NCI-H446 treated with DMSO at 0.1 percent for 48 hours (cell line): ENCODE measurements around the gene MAD2L1BP.
A peak's percentile ranks its signal among the peaks of the same experiment; 100 is the strongest.
"Not testable (repeated sequence)": the region's sequence is repeated elsewhere in the genome, so short reads cannot be mapped to it uniquely, and the experiment has no call there.

ENCODE experiments used
- DNase-seq: peaks from one replicate; lab custom pipeline; 2025; lab: John Stamatoyannopoulos, UW

MAD2L1BP gene

DNA sequence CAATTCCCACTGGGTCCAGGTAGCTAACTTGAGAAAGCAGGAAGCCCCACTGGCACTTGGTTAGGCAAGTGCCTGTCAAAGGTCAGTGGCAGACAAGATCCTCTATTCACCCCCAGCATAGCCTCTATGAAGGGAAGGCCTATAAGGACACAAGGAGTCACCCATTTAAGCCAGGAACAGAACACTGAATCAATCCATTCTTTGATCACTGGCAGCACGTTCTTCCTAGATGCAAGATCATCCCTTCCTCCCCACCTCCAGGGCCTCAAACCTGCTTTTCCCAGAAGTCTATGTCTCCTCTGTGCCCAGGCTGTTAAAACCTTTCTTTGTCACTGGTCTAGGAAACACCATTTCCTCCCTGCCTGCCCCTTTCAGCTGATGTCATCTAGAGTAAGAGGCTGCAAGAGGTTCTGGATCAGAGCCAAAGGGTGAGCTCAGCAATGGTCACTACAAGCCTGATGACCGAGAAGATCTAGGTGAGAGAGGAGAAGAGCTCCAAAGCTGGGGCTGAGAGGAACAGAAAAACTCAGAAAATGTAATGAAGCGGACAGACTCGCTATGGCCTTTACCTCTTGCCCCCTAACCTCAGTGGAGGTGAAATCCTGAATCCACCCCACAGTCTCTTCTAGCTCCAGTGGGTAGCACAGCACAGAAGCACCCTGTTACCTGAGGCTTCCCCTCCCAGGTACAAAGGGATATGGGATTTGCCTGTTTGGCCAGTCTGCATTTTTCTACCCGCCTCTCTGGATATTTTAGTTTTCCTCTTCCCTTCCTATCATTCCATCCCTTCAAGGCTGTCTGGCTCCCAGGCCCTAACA is 8.4 kb upstream of the MAD2L1BP start:
- peak; percentile 22 for DNase-seq

GRCh38 chr6:43628393-43629103 is 7.1 kb upstream of the MAD2L1BP start:
- DNase-seq, result no peak

DNA sequence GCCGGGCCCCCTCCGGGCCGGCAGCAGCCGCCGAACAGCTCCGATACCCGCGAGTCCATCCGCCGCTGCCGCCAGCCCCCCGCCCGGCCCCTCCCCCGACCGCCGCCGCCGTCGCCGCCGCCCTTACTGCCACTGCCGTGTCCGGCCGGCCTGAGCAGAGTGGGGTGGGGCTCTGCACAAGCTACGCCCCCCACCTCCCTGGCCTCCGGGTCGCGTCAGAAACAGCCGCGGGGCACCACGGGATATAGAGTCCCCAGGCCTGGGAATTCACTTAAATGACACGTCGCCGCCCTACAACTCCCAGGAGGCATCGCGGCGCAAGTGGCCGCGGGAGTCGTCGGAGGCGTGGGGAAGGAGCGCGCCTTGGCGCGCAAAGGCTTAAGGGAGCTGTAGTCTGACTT is 6.5 kb upstream of the MAD2L1BP start, which contains the start of gene GTPBP2:
Gene GTPBP2 (minus strand): TSS at position 161 of the 401 bp plus-strand sequence. CDS start 102 bp downstream, at position 59.
- DNase-seq, result peak; percentile 99

GRCh38 chr6:43629505-43630300 is 5.9 kb upstream of the MAD2L1BP start:
- peak; percentile 95 for DNase-seq

DNA sequence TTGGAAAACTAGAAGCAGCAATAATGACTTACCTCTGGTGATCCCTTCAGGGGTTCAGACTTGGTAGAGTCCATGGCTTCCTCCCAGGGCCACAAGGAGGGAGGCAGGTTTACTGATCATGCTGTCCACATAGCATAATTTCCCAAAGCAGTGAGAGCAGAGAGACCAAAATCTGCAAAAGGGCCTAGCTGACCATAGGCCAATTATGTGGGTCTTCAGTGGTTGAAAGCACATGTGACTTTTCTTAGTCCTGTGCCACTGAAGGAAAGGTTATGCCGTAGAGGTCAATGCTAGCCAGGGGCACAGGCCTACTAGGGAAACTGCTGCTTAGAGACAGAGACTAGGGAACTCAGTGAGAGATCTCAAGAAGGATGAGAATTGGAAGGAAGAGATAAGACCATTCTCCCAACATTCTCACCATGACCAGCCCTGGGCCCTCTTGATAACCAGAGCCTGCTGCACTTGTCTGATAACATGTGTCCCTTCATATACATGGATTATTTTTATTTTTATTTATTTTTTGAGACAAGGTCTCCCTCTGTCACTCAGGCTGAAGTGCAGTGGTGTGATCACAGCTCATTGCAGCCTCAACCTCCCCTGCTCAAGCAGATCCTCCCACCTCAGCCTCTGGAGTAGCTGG is 4.5 kb upstream of the MAD2L1BP start:
- DNase-seq, result no peak

DNA sequence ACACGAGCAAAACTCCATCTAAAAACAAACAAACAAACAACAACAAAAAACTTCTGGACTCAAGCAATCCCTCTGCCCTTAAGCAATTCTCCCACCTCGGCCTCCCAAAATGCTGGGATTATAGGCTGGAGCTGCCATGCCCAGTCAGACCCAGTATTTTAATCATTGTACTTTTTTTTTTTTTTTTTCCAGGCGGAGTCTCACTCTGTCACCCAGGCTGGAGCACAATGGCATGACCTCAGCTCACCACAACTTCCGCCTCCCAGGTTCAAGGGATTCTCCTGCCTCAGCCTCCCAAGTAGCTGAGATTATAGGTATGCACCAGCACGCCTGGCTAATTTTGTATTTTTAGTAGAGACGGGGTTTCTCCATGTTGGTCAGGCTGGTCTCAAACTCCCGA is 2.6 kb upstream of the MAD2L1BP start:
- DNase-seq, result not testable (repeated sequence)

DNA sequence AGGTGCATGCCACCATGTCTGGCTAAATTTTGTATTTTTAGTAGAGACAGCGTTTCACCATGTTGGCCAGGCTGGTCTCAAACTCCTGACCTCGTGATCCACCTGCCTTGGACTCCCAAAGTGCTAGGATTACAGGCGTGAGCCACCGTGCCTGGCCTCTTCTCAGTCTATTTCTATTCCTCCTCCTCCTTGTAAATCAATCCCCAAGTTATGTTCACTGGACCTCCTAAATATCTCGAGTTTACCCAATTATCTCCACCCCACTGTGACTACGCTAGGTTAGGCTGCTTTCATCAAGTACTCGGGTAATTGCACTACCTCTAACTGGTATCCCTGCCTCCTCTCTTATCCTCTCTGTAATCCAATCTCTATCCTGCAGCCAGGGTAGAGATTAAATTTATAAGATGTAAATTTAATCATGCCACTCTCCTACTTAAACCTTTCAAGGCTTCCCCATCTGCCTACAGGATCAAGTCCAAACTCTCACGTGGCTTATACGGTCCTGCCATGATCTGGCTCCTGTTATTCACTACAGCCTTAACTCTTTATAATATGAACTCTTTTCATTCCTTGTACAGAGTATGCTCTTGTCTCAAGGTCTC is 837 bp upstream of the MAD2L1BP start:
- DNase-seq, result no peak

DNA sequence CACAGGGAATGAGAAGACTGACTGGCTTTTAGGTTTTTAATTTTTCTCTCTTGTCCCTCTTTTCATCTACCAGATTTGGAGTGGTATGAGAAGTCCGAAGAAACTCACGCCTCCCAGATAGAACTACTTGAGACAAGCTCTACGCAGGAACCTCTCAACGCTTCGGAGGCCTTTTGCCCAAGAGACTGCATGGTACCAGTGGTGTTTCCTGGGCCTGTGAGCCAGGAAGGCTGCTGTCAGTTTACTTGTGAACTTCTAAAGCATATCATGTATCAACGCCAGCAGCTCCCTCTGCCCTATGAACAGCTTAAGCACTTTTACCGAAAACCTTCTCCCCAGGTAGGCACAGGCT is 644 bp downstream of the MAD2L1BP start:
- DNase-seq, result no peak

GRCh38 chr6:43639984-43640800 is 4.6 kb downstream of the MAD2L1BP start:
- no peak for DNase-seq

GRCh38 chr6:43644940-43645612 is 9.4 kb downstream of the MAD2L1BP start, which contains the start of gene RSPH9:
Gene RSPH9 (plus strand): TSS chr6:43645036. CDS start chr6:43645099, 63 bp downstream.
- DNase-seq, result no peak

DNA sequence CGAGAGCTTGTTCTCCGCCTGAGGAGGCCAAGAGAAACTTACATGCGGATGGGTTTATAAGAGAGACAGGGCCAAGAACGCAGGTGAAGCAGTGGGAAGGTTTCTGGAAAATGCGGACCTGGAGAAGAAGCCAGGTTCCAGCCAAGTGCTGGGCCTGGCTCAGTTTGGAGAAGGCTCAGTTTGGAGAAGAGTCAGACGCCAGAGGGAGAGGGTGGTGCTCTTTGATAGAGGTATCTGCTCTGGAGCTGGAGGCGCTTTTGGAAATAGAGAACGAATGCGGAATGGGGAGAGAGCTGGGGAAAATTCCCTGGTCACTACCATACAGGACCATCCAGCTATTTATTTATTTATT is 9.9 kb downstream of the MAD2L1BP start:
- DNase-seq, result no peak

DNA sequence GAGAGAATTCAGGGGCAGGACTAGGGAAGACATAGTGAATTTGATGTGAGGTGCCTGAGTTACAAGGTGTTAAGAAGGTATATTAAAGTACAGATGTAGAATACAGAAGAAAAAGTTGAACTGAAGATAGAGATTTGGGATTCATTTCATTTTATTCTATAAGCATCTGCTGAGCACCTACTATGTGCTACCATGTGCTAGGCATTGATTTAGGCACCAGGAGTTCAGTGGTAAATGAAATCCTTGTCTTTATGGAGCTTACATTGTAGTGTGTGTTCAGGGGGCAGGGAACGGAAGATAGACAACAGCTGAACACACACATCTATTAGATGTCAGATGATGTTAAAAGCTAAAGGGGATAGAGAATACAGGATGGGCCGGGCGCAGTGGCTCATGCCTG is 12.0 kb downstream of the MAD2L1BP start:
- no peak for DNase-seq

- no peak for DNase-seq
These were observed 12.6 kb downstream of the MAD2L1BP start for GRCh38 chr6:43648248-43648647.

DNA sequence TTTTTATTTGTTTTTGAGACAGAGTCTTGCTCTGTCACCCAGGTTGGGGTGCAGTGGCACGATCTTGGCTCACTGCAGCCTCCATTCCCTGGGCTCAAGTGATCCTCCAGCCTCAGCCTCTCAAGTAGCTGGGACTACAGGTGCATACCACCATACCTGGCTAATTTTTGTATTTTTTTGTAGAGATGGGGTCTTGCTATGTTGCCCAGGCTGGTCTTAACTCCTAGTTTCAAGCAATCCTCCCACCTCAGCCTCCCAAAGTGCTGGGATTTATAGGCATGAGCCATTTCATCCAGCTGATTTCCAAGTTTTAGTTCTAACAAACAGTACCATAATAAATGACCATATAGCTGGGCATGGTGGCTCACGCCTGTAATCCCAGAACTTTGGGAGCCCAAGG is 17.2 kb downstream of the MAD2L1BP start:
- not testable (repeated sequence) for DNase-seq

- no peak for DNase-seq
These were observed 21.7 kb downstream of the MAD2L1BP start for GRCh38 chr6:43657221-43657802.

GRCh38 chr6:43658161-43658560 is 22.5 kb downstream of the MAD2L1BP start:
- no peak for DNase-seq

- not testable (repeated sequence) for DNase-seq
These were observed 27.3 kb downstream of the MAD2L1BP start for GRCh38 chr6:43662948-43663347.

DNA sequence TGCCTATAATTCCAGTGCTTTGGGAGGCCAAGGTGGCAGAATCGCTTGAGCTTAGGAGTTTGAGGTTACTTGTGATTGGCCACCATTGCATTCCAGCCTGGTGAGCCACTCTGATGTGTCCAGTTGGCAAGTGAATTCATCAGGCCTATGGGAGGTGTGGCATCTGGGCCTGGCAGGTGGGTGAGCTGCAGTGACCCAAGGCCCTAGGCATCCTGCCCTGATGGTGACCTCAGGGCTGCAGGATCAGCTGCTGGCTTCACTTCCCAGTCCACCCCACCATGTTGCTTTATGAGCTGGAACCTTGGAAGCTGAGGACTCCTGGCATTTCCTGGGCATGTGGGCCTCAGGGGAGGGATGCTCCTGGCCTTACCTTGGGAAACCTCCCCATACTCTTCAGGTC is 29.7 kb downstream of the MAD2L1BP start:
- no peak for DNase-seq

- no peak for DNase-seq
These were observed 30.7 kb downstream of the MAD2L1BP start for GRCh38 chr6:43666196-43666920.
